8988T (cell line): Measurements from ENCODE around the gene CPLANE1.
"Not testable (repeated sequence)": the region's sequence is repeated elsewhere in the genome, so short reads cannot be mapped to it uniquely, and the experiment has no call there.

Experiments
- DNase-seq: peaks from one replicate; pipeline ENCODE4 v3.0.0; 2011

The CPLANE1 gene

GRCh38 chr5:37207802-37208201 lies 41.4 kb downstream of the CPLANE1 start:
- no peak for DNase-seq

GRCh38 chr5:37206736-37207135 lies 42.4 kb downstream of the CPLANE1 start:
- no peak for DNase-seq

GRCh38 chr5:37198842-37199241 lies 50.3 kb downstream of the CPLANE1 start:
- DNase-seq = no peak

- no peak for DNase-seq
Observed at GRCh38 chr5:37198061-37198460, 51.1 kb downstream of the CPLANE1 start.

- no peak for DNase-seq
Observed at GRCh38 chr5:37197340-37198050, 51.7 kb downstream of the CPLANE1 start.

- no peak for DNase-seq
Observed at GRCh38 chr5:37190592-37190991, 58.6 kb downstream of the CPLANE1 start.

- DNase-seq = no peak
Observed at GRCh38 chr5:37189355-37189754, 59.8 kb downstream of the CPLANE1 start.

- no peak for DNase-seq
Observed at GRCh38 chr5:37187465-37187977, 61.7 kb downstream of the CPLANE1 start.

- DNase-seq = no peak
Observed at GRCh38 chr5:37184748-37185364, 64.3 kb downstream of the CPLANE1 start.

GRCh38 chr5:37182667-37183066 lies 66.5 kb downstream of the CPLANE1 start:
- no peak for DNase-seq

GRCh38 chr5:37174928-37175327 lies 74.2 kb downstream of the CPLANE1 start:
- no peak for DNase-seq

- DNase-seq = no peak
Observed at GRCh38 chr5:37172957-37173356, 76.2 kb downstream of the CPLANE1 start.

- no peak for DNase-seq
Observed at GRCh38 chr5:37170856-37171255, 78.3 kb downstream of the CPLANE1 start.

GRCh38 chr5:37166197-37166596 lies 83.0 kb downstream of the CPLANE1 start:
- DNase-seq = no peak

- no peak for DNase-seq
Observed at GRCh38 chr5:37165761-37166160, 83.4 kb downstream of the CPLANE1 start.

- DNase-seq = no peak
Observed at GRCh38 chr5:37153661-37154060, 95.5 kb downstream of the CPLANE1 start.

GRCh38 chr5:37146896-37147295 lies 102.3 kb downstream of the CPLANE1 start:
- DNase-seq = no peak

- no peak for DNase-seq
Observed at GRCh38 chr5:37136694-37137093, 112.5 kb downstream of the CPLANE1 start.

GRCh38 chr5:37135312-37135711 lies 113.9 kb downstream of the CPLANE1 start:
- not testable (repeated sequence) for DNase-seq

- no peak for DNase-seq
Observed at GRCh38 chr5:37133939-37134338, 115.2 kb downstream of the CPLANE1 start.

- DNase-seq = no peak
Observed at GRCh38 chr5:37132646-37133045, 116.5 kb downstream of the CPLANE1 start.

- no peak for DNase-seq
Observed at GRCh38 chr5:37121465-37121864, 127.7 kb downstream of the CPLANE1 start.

GRCh38 chr5:37121027-37121426 lies 128.1 kb downstream of the CPLANE1 start:
- DNase-seq = no peak

GRCh38 chr5:37120270-37120669 lies 128.9 kb downstream of the CPLANE1 start:
- DNase-seq = no peak

GRCh38 chr5:37116359-37116758 lies 132.8 kb downstream of the CPLANE1 start:
- no peak for DNase-seq
